ENCODE measurements around the gene PCCB. TPM values are rescaled to one million over a fixed set of nuclear protein-coding genes. Genes with fewer than 3 reads are reported as not detected.

The PCCB gene
- total RNA-seq, 1 donor from 2014 or later = 106 TPM

DNA sequence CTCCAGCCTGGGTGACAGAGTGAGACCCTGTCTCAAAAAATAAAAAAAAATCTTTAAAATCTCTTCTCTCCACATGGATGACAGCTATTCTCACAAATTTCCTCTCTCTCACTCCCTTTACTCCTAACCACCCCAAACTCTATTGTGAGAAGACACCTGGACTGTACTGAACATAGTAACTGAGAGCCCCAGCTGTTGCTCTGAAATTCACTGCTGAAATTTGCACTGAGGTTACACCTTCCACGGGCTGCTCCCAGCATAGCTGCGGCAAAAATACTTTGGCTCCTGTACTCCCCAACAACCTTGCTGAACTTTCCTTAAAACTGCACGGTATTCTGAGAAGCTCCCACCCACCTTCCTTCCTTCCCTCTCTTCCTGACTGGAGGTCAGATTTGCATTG lies 4.4 kb upstream of the PCCB start:
- no peak overlapping the region for H3K4me3 ChIP-seq
- TF ChIP-seq, protein P1, sequence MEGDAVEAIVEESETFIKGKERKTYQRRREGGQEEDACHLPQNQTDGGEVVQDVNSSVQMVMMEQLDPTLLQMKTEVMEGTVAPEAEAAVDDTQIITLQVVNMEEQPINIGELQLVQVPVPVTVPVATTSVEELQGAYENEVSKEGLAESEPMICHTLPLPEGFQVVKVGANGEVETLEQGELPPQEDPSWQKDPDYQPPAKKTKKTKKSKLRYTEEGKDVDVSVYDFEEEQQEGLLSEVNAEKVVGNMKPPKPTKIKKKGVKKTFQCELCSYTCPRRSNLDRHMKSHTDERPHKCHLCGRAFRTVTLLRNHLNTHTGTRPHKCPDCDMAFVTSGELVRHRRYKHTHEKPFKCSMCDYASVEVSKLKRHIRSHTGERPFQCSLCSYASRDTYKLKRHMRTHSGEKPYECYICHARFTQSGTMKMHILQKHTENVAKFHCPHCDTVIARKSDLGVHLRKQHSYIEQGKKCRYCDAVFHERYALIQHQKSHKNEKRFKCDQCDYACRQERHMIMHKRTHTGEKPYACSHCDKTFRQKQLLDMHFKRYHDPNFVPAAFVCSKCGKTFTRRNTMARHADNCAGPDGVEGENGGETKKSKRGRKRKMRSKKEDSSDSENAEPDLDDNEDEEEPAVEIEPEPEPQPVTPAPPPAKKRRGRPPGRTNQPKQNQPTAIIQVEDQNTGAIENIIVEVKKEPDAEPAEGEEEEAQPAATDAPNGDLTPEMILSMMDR (IDR thresholded peaks at IDR 0.05; ENCODE audit: borderline replicate concordance) = no peak
- H3K27me3 ChIP-seq (ENCODE audit: low read depth) = peaks cover 6% of the 10 kb centered on the region
- peaks cover 12% of the 10 kb centered on the region for H3K4me1 ChIP-seq
- no peak overlapping the region for H3K27ac ChIP-seq (replicated peaks)
- no peaks in the 10 kb centered on the region for H3K36me3 ChIP-seq
- H3K9me3 ChIP-seq (replicated peaks) = no peaks in the 10 kb centered on the region
- intact Hi-C loops (cut with micrococcal nuclease) = loop anchor here (10.0 kb wide), 1 partner anchor 51 kb away; the partner anchor contains the start of gene MSL2
- DNase-seq = no peak

DNA sequence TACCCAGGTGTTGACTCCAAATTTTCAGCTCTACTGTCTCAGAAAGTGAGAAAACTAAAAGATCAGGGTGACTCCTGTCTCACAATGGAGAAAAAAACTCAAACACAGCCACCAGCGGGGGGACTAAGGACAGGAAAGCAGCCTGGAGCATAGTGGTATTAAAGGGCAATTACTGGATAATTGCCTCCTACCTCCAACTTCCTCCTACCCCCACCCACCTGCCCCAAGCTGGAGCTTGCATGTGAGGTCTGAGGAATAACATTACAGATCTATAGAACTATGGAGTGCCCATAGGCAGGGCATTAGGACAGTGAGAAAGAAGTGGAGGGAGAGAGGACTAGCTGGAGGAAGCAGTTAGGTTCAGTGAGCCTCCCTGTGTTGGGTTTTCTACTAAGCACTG lies 2.7 kb upstream of the PCCB start:
- intact Hi-C loops (cut with micrococcal nuclease) = loop anchor here (10.0 kb wide), 1 partner anchor 53 kb away; the partner anchor contains the start of gene MSL2
- TF ChIP-seq, protein P1 (IDR thresholded peaks at IDR 0.05; ENCODE audit: borderline replicate concordance) = no peak
- no peaks in the 10 kb centered on the region for H3K9me3 ChIP-seq (replicated peaks)
- no peak overlapping the region for H3K27ac ChIP-seq (replicated peaks)
- no peaks in the 10 kb centered on the region for H3K36me3 ChIP-seq
- no peak overlapping the region for H3K4me3 ChIP-seq
- DNase-seq = no peak
- H3K27me3 ChIP-seq (ENCODE audit: low read depth) = no peaks in the 10 kb centered on the region
- H3K4me1 ChIP-seq = peaks cover 28% of the 10 kb centered on the region

DNA sequence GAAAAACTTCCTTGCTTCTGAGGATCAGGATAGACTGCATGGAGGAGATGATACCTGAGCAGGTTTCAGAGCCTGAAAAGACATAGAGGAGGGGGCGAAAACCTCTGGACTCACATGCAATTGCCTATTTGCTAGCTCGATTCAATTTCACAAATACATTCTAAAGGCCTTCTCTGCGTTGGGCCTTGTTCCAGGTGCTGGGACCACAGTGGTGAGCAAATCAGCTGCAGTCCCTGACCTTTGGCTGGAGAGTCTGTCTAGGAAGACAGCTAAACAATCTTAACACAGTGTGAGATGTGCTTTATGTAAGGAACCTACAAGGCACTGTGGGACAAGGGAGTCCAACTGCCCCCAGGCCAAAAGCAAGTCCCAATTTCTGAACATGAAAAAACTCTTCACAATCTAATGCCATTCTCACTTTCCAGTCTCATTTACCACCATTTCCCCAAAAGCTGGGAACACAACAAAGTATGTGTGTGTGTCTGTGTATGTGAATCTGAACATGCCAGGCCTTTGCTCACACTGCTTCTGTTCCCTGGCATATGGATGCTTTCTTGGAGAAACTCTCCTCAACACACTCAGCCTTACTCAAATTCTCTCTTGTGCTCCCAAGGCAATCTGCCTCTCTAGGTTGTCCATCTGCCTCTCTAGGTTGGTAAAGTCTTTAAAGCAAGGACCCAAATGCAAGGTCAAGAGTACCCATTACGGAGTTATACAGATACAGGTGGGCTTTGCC lies 2.1 kb upstream of the PCCB start:
- peaks cover 28% of the 10 kb centered on the region for H3K4me1 ChIP-seq
- no peak for DNase-seq
- TF ChIP-seq, protein P1 (IDR thresholded peaks at IDR 0.05; ENCODE audit: borderline replicate concordance) = no peak
- no peak overlapping the region for H3K27ac ChIP-seq (replicated peaks)
- intact Hi-C loops (cut with micrococcal nuclease) = loop anchor here (10.0 kb wide), 1 partner anchor 53 kb away; the partner anchor contains the start of gene MSL2
- H3K9me3 ChIP-seq (replicated peaks) = no peaks in the 10 kb centered on the region
- H3K27me3 ChIP-seq (ENCODE audit: low read depth) = no peaks in the 10 kb centered on the region
- H3K4me3 ChIP-seq = no peak overlapping the region
- no peaks in the 10 kb centered on the region for H3K36me3 ChIP-seq

DNA sequence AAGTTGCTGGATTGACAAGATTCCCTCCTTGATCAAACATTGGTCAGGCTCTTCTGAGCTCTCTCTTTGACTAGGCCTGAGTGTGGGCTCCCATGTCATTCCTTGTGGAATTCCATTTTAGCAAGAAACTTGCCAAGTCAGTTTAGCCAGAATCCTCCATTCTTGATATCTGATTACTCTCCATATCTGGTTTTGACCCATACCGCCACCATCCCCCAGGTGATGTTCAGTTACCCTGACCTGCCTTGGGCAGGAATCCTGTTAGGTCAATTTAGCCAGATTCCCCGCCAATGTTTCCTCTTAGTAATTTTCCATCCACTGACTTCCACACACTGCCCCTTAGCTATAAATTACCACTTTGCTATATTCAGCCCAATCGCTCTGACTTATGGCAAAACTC lies 1.0 kb upstream of the PCCB start:
- TF ChIP-seq, protein P1 (IDR thresholded peaks at IDR 0.05; ENCODE audit: borderline replicate concordance) = no peak
- Histone ChIP-seq H3K36me3 (no peaks in the 10 kb centered on the region), H3K27me3 (ENCODE audit: low read depth) (no peaks in the 10 kb centered on the region), H3K27ac (replicated peaks) (no peak overlapping the region), H3K4me3 (no peak overlapping the region), H3K4me1 (peaks cover 28% of the 10 kb centered on the region), H3K9me3 (replicated peaks) (no peaks in the 10 kb centered on the region)
- DNase-seq = no peak
- intact Hi-C loops (cut with micrococcal nuclease) = loop anchor here (10.0 kb wide), 1 partner anchor 54 kb away; the partner anchor contains the start of gene MSL2

DNA sequence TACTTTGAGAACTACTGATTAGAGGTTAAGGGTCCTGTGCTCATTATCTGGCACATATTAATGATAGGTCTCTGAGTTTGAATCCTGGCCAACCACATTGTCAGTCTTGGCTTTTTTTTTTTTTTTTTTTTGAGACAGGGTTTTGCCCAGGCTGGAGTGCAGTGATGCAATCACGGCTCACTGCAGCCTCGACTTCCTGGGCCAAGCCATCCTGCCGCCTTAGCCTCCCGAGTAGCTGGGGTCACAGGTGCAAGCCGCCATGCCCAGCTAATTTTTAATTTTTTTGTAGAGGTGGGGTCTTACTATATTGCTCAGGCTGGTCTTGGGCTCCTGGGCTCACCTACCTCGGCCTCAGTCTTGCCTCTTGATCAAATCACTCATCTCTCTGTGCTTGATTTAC lies 547 bp upstream of the PCCB start:
- intact Hi-C loops (cut with micrococcal nuclease) = loop anchor here (10.0 kb wide), 1 partner anchor 55 kb away; the partner anchor contains the start of gene MSL2

More for the DNA sequence above, 547 bp upstream of the PCCB start:
- Histone ChIP-seq H3K9me3 (replicated peaks) (no peaks in the 10 kb centered on the region), H3K4me3 (peak overlapping the region; percentile 84), H3K4me1 (peaks cover 28% of the 10 kb centered on the region), H3K36me3 (no peaks in the 10 kb centered on the region), H3K27ac (replicated peaks) (peak overlapping the region; percentile 98), H3K27me3 (ENCODE audit: low read depth) (no peaks in the 10 kb centered on the region)
- DNase-seq = no peak
- TF ChIP-seq, protein P1 (IDR thresholded peaks at IDR 0.05; ENCODE audit: borderline replicate concordance) = no peak
